ENCODE data around the gene GPR183. TPM values are rescaled to one million over a fixed set of nuclear protein-coding genes. Genes with fewer than 3 reads are reported as not detected.

GPR183 gene
- total and polyA plus RNA-seq, 10 of the 15 experiments (the other 5 are each of a cell fraction or from before 2014, with no cell fraction given), result 134 to 669 (median 225) TPM

GRCh38 chr13:99323488-99323887 is 16.3 kb upstream of the GPR183 start:
- in situ Hi-C loops (cut with MboI) (no loop called here), intact Hi-C loops (cut with micrococcal nuclease; ENCODE audit: unreplicated experiment) (no loop called here)
- peak overlapping the region; percentile 85 for H3K27ac ChIP-seq (ENCODE audit: control insufficient read depth, insufficient read depth)
- H3K4me2 ChIP-seq (ENCODE audit: control insufficient read depth, insufficient read depth), result peak overlapping the region; percentile 56
- H3K4me3 ChIP-seq, result no peak overlapping the region
- peak overlapping the region; percentile 59 for H3K9ac ChIP-seq (ENCODE audit: control insufficient read depth, insufficient read depth, low read length)
- no peak for FAIRE-seq
- no peaks in the 10 kb centered on the region; the same call in 1 of the 3 replicates for H3K9me3 ChIP-seq (replicated peaks; ENCODE audit: control insufficient read depth, insufficient read depth, low read length)
- no peak overlapping the region for H2AFZ ChIP-seq (ENCODE audit: control insufficient read depth, low read depth, low read length)
- BruUV-seq (replicated peaks), result no TSS peak
- DNase-seq (ENCODE audit: low read depth, low spot score), result no peak
- RAD21 ChIA-PET (ENCODE audit: unreplicated experiment), result interaction anchor here (1.0 to 5.4 kb wide), 12 partner anchors 11 to 111 kb away, joined by 3 to 56 read pairs (median 9); partner anchors contain the start of gene GPR183
- 79% methylated on average over 3 of the region's 3 CpGs for WGBS (ENCODE audit: insufficient coverage, insufficient replicate concordance, low lambda C conversion rate, missing lambda C conversion rate)
- CTCF ChIA-PET, result interaction anchor here (0.6 to 2.6 kb wide), 6 partner anchors 11 to 114 kb away, joined by 3 to 14 read pairs (median 4); no protein-coding TSS in a partner anchor
- SMC1A ChIA-PET (ENCODE audit: uncharacterized antibody, unreplicated experiment), result interaction anchor here (0.8 to 5.8 kb wide), 13 partner anchors 10 to 57 kb away, joined by 3 to 84 read pairs (median 4); partner anchors contain the start of gene GPR183
- peak; percentile 4; the same call in 1 of the 3 replicates for ATAC-seq
- peaks cover 53% of the 10 kb centered on the region for H3K4me1 ChIP-seq (ENCODE audit: control insufficient read depth, insufficient read depth, low read length)
- TF ChIP-seq BCL3 (IDR thresholded peaks at IDR 0.05; ENCODE audit: borderline replicate concordance, insufficient read depth, low read depth, low read length, poor library complexity, severe bottlenecking) (peak; percentile 13), NR2F1 (conservative IDR thresholded peaks at IDR 0.05) (no peak), JUNB (IDR thresholded peaks at IDR 0.05) (peak; percentile 24; the same call in 1 of the 2 replicates), EGR1 (IDR thresholded peaks at IDR 0.05; ENCODE audit: borderline replicate concordance in 1 of 2, low read depth in 2 of 2, low read length in 2 of 2) (no peak), MEF2A (IDR thresholded peaks at IDR 0.05; ENCODE audit: insufficient read depth, low read depth, low read length) (no peak), EED (IDR thresholded peaks at IDR 0.05; ENCODE audit: low read depth) (peak; percentile 59), CREB1 (IDR thresholded peaks at IDR 0.05; ENCODE audit: low read depth) (no peak), HSF1 (IDR thresholded peaks at IDR 0.05; ENCODE audit: low read depth, low read length) (no peak)
- H3K27me3 ChIP-seq (replicated peaks in 1 of 2; ENCODE audit: control insufficient read depth in 2 of 2, insufficient read depth in 2 of 2, low read length in 1 of 2), result no peaks in the 10 kb centered on the region
- H3K79me2 ChIP-seq (ENCODE audit: control insufficient read depth, insufficient read depth, low read length), result peaks cover 6% of the 10 kb centered on the region
- no peaks in the 10 kb centered on the region for H4K20me1 ChIP-seq (ENCODE audit: control insufficient read depth, insufficient read depth)
- H3K36me3 ChIP-seq (ENCODE audit: control insufficient read depth in 2 of 2, insufficient read depth in 2 of 2, low read length in 1 of 2), result no peaks in the 10 kb centered on the region; a peak in 1 of 4 replicates
- POLR2A ChIA-PET, result interaction anchor here (1.0 to 4.7 kb wide), 4 partner anchors 11 to 21 kb away, joined by 3 to 29 read pairs (median 4); partner anchors contain the start of gene GPR183

All from GM12878 (cell line).